Measurements from ENCODE around the gene VCL.

- no peak for TF ChIP-seq EZH2 (IDR thresholded peaks at IDR 0.05)
- TF ChIP-seq POLR2AphosphoS5 (IDR thresholded peaks at IDR 0.05; ENCODE audit: borderline replicate concordance, low read depth, low read length): no peak
- TF ChIP-seq FOXP2 (optimal IDR thresholded peaks at IDR 0.05; ENCODE audit: control extremely low read depth, extremely low read length, insufficient read depth): no peak
Observed at GRCh38 chr10:74022926-74023629, 25.2 kb downstream of the VCL start.

Measured in SK-N-MC (cell line).